ENCODE data around the gene WDR46. TPM values are rescaled to one million over a fixed set of nuclear protein-coding genes. Genes with fewer than 3 reads are reported as not detected.
A peak's percentile ranks its signal among the peaks of the same experiment; 100 is the strongest.

The WDR46 gene
- total and polyA plus RNA-seq, 2 experiments from 2014 or later, result 71.4 to 104 TPM

- ATAC-seq, result no peak
- no peak overlapping the region for H3K4me3 Mint-ChIP-seq
- Histone ChIP-seq H2AFZ (no peak overlapping the region), H3K9me2 (ENCODE audit: insufficient read depth) (no peaks in the 10 kb centered on the region), H3K4me3 (no peak overlapping the region), H3K4me2 (no peak overlapping the region), H3K27me3 (ENCODE audit: insufficient read depth) (no peaks in the 10 kb centered on the region), H3K27ac (ENCODE audit: low read depth) (no peak overlapping the region), H4K20me1 (replicated peaks; ENCODE audit: insufficient read depth) (peaks cover 20% of the 10 kb centered on the region), H3K36me3 (ENCODE audit: insufficient read depth) (peaks cover 18% of the 10 kb centered on the region), H3K4me1 (ENCODE audit: insufficient read depth) (peaks cover 20% of the 10 kb centered on the region), H3F3A (replicated peaks; ENCODE audit: low read depth) (peaks cover 38% of the 10 kb centered on the region), H3K79me2 (replicated peaks; ENCODE audit: insufficient read depth) (peaks cover 11% of the 10 kb centered on the region)
- H3K27ac Mint-ChIP-seq, result no peak overlapping the region
- H3K36me3 Mint-ChIP-seq (ENCODE audit: low read depth), result peaks cover 71% of the 10 kb centered on the region
- peaks cover 12% of the 10 kb centered on the region for H3K27me3 Mint-ChIP-seq (ENCODE audit: insufficient read depth, low read depth, poor library complexity)
- H3K4me1 Mint-ChIP-seq, result peaks cover 19% of the 10 kb centered on the region
- no peak for DNase-seq (ENCODE audit: low spot score)
- H3K9me3 Mint-ChIP-seq, result no peaks in the 10 kb centered on the region
- TF ChIP-seq CREB1 (CRISPR knock-in tag; IDR thresholded peaks at IDR 0.05; ENCODE audit: low read depth) (no peak), EZH2phosphoT487 (IDR thresholded peaks at IDR 0.05; ENCODE audit: unreplicated experiment) (no peak), ZNF114 (CRISPR knock-in tag; IDR thresholded peaks at IDR 0.05) (no peak)
Observed at GRCh38 chr6:33280539-33280938, 8.5 kb downstream of the WDR46 start.

DNA sequence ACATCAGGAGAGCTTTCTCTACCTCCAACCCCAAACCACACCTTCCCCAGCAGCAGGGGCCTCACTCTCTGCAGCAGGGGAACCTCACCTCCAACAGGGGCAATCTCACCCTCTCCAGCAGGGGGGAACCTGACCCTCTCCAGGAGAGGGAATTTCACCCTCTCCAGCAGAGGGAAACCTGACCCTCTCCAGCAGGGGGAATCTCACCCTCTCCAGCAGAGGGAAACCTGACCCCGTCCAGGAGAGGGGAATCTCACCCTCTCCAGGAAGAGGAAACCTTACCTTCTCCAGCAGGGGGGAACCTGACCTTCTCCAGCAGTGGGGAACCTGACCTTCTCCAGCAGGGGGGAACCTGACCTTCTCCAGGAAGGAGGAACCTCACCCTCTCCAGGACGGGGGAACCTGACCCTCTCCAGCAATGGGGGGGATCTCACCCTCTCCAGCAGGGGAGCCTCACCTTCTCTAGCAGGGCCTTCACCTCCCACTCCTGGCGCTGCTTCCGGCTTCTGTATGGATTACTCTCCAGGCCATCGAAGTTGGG lies 9.0 kb downstream of the WDR46 start:
- no peaks in the 10 kb centered on the region for H3K27me3 ChIP-seq (ENCODE audit: insufficient read depth)
- ATAC-seq (peak; percentile 45), DNase-seq (ENCODE audit: low spot score) (peak; percentile 85)
- H3K4me2 ChIP-seq, result no peak overlapping the region
- H3K4me3 ChIP-seq, result no peak overlapping the region
- H4K20me1 ChIP-seq (replicated peaks; ENCODE audit: insufficient read depth), result peaks cover 24% of the 10 kb centered on the region
- Mint-ChIP-seq H3K27me3 (ENCODE audit: insufficient read depth, low read depth, poor library complexity) (peaks cover 12% of the 10 kb centered on the region), H3K4me1 (peaks cover 24% of the 10 kb centered on the region), H3K4me3 (no peak overlapping the region), H3K9me3 (no peaks in the 10 kb centered on the region), H3K27ac (peak overlapping the region; percentile 18; the same call in 1 of the 2 replicates), H3K36me3 (ENCODE audit: low read depth) (peaks cover 72% of the 10 kb centered on the region)
- peaks cover 22% of the 10 kb centered on the region for H3K36me3 ChIP-seq (ENCODE audit: insufficient read depth)
- no peak overlapping the region for H3K27ac ChIP-seq (ENCODE audit: low read depth)
- no peak overlapping the region for H2AFZ ChIP-seq
- H3K9me2 ChIP-seq (ENCODE audit: insufficient read depth), result no peaks in the 10 kb centered on the region
- peaks cover 16% of the 10 kb centered on the region for H3K79me2 ChIP-seq (replicated peaks; ENCODE audit: insufficient read depth)
- H3K4me1 ChIP-seq (ENCODE audit: insufficient read depth), result peaks cover 25% of the 10 kb centered on the region
- H3F3A ChIP-seq (replicated peaks; ENCODE audit: low read depth), result peaks cover 43% of the 10 kb centered on the region
- TF ChIP-seq EZH2 (IDR thresholded peaks at IDR 0.05; ENCODE audit: low read depth, unreplicated experiment) (no peak), CREB1 (CRISPR knock-in tag; IDR thresholded peaks at IDR 0.05; ENCODE audit: low read depth) (peak; percentile 48), JUNB (IDR thresholded peaks at IDR 0.05; ENCODE audit: unreplicated experiment) (no peak)
- TF ChIP-seq, protein P1, sequence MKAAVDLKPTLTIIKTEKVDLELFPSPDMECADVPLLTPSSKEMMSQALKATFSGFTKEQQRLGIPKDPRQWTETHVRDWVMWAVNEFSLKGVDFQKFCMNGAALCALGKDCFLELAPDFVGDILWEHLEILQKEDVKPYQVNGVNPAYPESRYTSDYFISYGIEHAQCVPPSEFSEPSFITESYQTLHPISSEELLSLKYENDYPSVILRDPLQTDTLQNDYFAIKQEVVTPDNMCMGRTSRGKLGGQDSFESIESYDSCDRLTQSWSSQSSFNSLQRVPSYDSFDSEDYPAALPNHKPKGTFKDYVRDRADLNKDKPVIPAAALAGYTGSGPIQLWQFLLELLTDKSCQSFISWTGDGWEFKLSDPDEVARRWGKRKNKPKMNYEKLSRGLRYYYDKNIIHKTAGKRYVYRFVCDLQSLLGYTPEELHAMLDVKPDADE (IDR thresholded peaks at IDR 0.05), result no peak
- TF ChIP-seq, protein P2, sequence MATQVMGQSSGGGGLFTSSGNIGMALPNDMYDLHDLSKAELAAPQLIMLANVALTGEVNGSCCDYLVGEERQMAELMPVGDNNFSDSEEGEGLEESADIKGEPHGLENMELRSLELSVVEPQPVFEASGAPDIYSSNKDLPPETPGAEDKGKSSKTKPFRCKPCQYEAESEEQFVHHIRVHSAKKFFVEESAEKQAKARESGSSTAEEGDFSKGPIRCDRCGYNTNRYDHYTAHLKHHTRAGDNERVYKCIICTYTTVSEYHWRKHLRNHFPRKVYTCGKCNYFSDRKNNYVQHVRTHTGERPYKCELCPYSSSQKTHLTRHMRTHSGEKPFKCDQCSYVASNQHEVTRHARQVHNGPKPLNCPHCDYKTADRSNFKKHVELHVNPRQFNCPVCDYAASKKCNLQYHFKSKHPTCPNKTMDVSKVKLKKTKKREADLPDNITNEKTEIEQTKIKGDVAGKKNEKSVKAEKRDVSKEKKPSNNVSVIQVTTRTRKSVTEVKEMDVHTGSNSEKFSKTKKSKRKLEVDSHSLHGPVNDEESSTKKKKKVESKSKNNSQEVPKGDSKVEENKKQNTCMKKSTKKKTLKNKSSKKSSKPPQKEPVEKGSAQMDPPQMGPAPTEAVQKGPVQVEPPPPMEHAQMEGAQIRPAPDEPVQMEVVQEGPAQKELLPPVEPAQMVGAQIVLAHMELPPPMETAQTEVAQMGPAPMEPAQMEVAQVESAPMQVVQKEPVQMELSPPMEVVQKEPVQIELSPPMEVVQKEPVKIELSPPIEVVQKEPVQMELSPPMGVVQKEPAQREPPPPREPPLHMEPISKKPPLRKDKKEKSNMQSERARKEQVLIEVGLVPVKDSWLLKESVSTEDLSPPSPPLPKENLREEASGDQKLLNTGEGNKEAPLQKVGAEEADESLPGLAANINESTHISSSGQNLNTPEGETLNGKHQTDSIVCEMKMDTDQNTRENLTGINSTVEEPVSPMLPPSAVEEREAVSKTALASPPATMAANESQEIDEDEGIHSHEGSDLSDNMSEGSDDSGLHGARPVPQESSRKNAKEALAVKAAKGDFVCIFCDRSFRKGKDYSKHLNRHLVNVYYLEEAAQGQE (IDR thresholded peaks at IDR 0.05; ENCODE audit: unreplicated experiment), result no peak
- TF ChIP-seq, protein P3, sequence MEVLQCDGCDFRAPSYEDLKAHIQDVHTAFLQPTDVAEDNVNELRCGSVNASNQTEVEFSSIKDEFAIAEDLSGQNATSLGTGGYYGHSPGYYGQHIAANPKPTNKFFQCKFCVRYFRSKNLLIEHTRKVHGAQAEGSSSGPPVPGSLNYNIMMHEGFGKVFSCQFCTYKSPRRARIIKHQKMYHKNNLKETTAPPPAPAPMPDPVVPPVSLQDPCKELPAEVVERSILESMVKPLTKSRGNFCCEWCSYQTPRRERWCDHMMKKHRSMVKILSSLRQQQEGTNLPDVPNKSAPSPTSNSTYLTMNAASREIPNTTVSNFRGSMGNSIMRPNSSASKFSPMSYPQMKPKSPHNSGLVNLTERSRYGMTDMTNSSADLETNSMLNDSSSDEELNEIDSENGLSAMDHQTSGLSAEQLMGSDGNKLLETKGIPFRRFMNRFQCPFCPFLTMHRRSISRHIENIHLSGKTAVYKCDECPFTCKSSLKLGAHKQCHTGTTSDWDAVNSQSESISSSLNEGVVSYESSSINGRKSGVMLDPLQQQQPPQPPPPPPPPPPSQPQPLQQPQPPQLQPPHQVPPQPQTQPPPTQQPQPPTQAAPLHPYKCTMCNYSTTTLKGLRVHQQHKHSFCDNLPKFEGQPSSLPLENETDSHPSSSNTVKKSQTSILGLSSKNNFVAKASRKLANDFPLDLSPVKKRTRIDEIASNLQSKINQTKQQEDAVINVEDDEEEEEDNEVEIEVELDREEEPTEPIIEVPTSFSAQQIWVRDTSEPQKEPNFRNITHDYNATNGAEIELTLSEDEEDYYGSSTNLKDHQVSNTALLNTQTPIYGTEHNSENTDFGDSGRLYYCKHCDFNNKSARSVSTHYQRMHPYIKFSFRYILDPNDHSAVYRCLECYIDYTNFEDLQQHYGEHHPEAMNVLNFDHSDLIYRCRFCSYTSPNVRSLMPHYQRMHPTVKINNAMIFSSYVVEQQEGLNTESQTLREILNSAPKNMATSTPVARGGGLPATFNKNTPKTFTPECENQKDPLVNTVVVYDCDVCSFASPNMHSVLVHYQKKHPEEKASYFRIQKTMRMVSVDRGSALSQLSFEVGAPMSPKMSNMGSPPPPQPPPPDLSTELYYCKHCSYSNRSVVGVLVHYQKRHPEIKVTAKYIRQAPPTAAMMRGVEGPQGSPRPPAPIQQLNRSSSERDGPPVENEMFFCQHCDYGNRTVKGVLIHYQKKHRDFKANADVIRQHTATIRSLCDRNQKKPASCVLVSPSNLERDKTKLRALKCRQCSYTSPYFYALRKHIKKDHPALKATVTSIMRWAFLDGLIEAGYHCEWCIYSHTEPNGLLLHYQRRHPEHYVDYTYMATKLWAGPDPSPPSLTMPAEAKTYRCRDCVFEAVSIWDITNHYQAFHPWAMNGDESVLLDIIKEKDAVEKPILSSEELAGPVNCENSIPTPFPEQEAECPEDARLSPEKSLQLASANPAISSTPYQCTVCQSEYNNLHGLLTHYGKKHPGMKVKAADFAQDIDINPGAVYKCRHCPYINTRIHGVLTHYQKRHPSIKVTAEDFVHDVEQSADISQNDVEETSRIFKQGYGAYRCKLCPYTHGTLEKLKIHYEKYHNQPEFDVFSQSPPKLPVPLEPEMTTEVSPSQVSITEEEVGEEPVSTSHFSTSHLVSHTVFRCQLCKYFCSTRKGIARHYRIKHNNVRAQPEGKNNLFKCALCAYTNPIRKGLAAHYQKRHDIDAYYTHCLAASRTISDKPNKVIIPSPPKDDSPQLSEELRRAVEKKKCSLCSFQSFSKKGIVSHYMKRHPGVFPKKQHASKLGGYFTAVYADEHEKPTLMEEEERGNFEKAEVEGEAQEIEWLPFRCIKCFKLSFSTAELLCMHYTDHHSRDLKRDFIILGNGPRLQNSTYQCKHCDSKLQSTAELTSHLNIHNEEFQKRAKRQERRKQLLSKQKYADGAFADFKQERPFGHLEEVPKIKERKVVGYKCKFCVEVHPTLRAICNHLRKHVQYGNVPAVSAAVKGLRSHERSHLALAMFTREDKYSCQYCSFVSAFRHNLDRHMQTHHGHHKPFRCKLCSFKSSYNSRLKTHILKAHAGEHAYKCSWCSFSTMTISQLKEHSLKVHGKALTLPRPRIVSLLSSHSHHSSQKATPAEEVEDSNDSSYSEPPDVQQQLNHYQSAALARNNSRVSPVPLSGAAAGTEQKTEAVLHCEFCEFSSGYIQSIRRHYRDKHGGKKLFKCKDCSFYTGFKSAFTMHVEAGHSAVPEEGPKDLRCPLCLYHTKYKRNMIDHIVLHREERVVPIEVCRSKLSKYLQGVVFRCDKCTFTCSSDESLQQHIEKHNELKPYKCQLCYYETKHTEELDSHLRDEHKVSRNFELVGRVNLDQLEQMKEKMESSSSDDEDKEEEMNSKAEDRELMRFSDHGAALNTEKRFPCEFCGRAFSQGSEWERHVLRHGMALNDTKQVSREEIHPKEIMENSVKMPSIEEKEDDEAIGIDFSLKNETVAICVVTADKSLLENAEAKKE (CRISPR knock-in tag; IDR thresholded peaks at IDR 0.05), result peak; percentile 89; the same call in 1 of the 2 replicates
